ENCODE data around the gene ZNF30. TPM values are rescaled to one million over a fixed set of nuclear protein-coding genes. Genes with fewer than 3 reads are reported as not detected.
A peak's percentile ranks its signal among the peaks of the same experiment; 100 is the strongest.
"Not testable (repeated sequence)": the region's sequence is repeated elsewhere in the genome, so short reads cannot be mapped to it uniquely, and the experiment has no call there.

Gene ZNF30
- total and polyA plus RNA-seq, 2 experiments from 2014 or later, result 2.2 TPM

GRCh38 chr19:34969721-34970120 lies 43.0 kb downstream of the ZNF30 start:
- in situ Hi-C loops (cut with MboI), result no loop called here
- H3K27ac ChIP-seq, result no peak overlapping the region
- no peaks in the 10 kb centered on the region for H3K27me3 ChIP-seq (replicated peaks; ENCODE audit: insufficient read depth)
- no peak overlapping the region for H3K9ac ChIP-seq
- H3F3A ChIP-seq (ENCODE audit: insufficient read depth), result no peaks in the 10 kb centered on the region
- WGBS, 2 experiments (ENCODE audit: low coverage in 1 of 2, low lambda C conversion rate in 2 of 2, missing lambda C conversion rate in 2 of 2), result 61 to 72% methylated on average over 6 of the region's 6 CpGs
- no peak overlapping the region for H3K4me3 ChIP-seq
- no peak for DNase-seq
- no peaks in the 10 kb centered on the region for H3K79me2 ChIP-seq (ENCODE audit: insufficient read depth)
- TF ChIP-seq EZH2 (IDR thresholded peaks at IDR 0.05; ENCODE audit: insufficient read depth, poor library complexity, severe bottlenecking), result no peak
- no peak for TF ChIP-seq EZH2phosphoT487 (IDR thresholded peaks at IDR 0.05; ENCODE audit: insufficient read depth, low read depth)
- H4K20me1 ChIP-seq (ENCODE audit: insufficient read depth), result no peaks in the 10 kb centered on the region
- no peaks in the 10 kb centered on the region for H3K36me3 ChIP-seq (ENCODE audit: low read depth)
- H3K4me1 ChIP-seq (ENCODE audit: insufficient read depth), result no peaks in the 10 kb centered on the region
- H3K9me3 ChIP-seq (ENCODE audit: low read depth), result no peaks in the 10 kb centered on the region
- no peaks in the 10 kb centered on the region for H3K9me2 ChIP-seq (ENCODE audit: insufficient read depth)
- H3K4me2 ChIP-seq (ENCODE audit: unreplicated experiment), result no peak overlapping the region
- H2AFZ ChIP-seq, result no peak overlapping the region

- H3K4me1 ChIP-seq (ENCODE audit: insufficient read depth); H3K9me3 ChIP-seq (ENCODE audit: low read depth); H3K36me3 ChIP-seq (ENCODE audit: low read depth); H3K79me2 ChIP-seq (ENCODE audit: insufficient read depth); H3K27ac ChIP-seq; H3K9me2 ChIP-seq (ENCODE audit: insufficient read depth); H4K20me1 ChIP-seq (ENCODE audit: insufficient read depth); in situ Hi-C loops (cut with MboI); H2AFZ ChIP-seq; H3K4me2 ChIP-seq (ENCODE audit: unreplicated experiment); H3F3A ChIP-seq (ENCODE audit: insufficient read depth); H3K27me3 ChIP-seq (replicated peaks; ENCODE audit: insufficient read depth); H3K4me3 ChIP-seq; DNase-seq; H3K9ac ChIP-seq: not testable (repeated sequence)
- 58 to 65% methylated on average over 12 of the region's 12 CpGs for WGBS, 2 experiments (ENCODE audit: low coverage in 1 of 2, low lambda C conversion rate in 2 of 2, missing lambda C conversion rate in 2 of 2)
Measured at GRCh38 chr19:34970185-34970780, 43.6 kb downstream of the ZNF30 start.

DNA sequence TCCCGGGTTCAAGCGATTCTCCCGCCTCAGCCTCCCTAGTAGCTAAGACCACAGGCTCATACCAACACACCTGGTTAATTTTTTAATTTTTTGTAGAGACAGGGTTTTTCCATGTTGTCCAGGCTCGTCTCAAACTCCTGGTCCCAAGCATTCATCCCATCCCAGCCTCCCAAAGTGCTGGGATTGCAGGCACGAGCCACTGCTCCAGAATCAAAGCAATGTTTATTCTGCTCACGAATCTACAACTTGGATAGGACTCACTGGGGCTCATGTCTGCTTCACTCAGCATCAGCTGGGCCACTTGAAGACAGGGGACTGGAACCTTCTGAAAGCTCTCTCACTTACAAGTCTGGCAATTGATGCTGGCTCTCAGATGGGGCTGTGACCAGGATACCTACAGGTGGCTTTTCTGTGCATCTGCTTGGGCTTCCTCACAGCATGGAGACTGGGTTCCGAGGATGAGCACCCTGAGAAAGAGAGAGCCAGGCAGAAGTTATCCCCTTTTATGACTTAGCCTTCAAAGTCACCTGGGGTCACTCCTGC lies 45.5 kb downstream of the ZNF30 start:
- Histone ChIP-seq H3K4me2 (ENCODE audit: unreplicated experiment) (no peak overlapping the region), H3K4me1 (ENCODE audit: insufficient read depth) (no peaks in the 10 kb centered on the region), H3K79me2 (ENCODE audit: insufficient read depth) (no peaks in the 10 kb centered on the region), H3K27ac (no peak overlapping the region), H3K27me3 (replicated peaks; ENCODE audit: insufficient read depth) (no peaks in the 10 kb centered on the region), H4K20me1 (ENCODE audit: insufficient read depth) (no peaks in the 10 kb centered on the region), H3K9me2 (ENCODE audit: insufficient read depth) (no peaks in the 10 kb centered on the region), H3F3A (ENCODE audit: insufficient read depth) (no peaks in the 10 kb centered on the region), H2AFZ (no peak overlapping the region), H3K9ac (no peak overlapping the region), H3K4me3 (no peak overlapping the region), H3K36me3 (ENCODE audit: low read depth) (no peaks in the 10 kb centered on the region), H3K9me3 (ENCODE audit: low read depth) (no peaks in the 10 kb centered on the region)
- in situ Hi-C loops (cut with MboI), result no loop called here
- TF ChIP-seq EZH2 (IDR thresholded peaks at IDR 0.05; ENCODE audit: insufficient read depth, poor library complexity, severe bottlenecking) (no peak), EZH2phosphoT487 (IDR thresholded peaks at IDR 0.05; ENCODE audit: insufficient read depth, low read depth) (no peak)
- 57 to 59% methylated on average over 7 of the region's 7 CpGs for WGBS, 2 experiments (ENCODE audit: low coverage in 1 of 2, low lambda C conversion rate in 2 of 2, missing lambda C conversion rate in 2 of 2)
- DNase-seq, result no peak

DNA sequence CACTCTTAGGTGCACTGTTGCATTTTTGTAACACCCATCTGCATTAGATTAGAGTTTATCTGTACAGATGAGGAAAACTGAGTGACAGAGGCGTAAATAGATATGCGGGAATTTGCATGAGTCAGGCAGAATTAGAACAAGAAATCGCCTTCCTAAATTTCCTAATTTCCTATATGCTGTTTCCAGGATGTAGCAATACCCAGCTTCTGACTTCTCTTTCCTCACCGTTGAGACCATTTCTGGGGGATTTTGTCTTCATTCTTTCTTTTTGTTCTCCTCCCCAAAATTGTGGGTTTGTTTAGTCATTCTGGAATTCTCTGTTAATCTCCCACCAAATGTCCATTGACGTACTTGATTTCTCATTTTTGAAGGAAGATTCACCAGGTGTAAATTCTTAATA lies 47.9 kb downstream of the ZNF30 start:
- no peaks in the 10 kb centered on the region for H4K20me1 ChIP-seq (ENCODE audit: insufficient read depth)
- no peak overlapping the region for H3K27ac ChIP-seq
- H3K36me3 ChIP-seq (ENCODE audit: low read depth), result no peaks in the 10 kb centered on the region
- H3K79me2 ChIP-seq (ENCODE audit: insufficient read depth), result no peaks in the 10 kb centered on the region
- no peak overlapping the region for H3K4me3 ChIP-seq
- DNase-seq, result peak; percentile 26
- no peaks in the 10 kb centered on the region for H3K9me2 ChIP-seq (ENCODE audit: insufficient read depth)
- in situ Hi-C loops (cut with MboI), result no loop called here
- H3K4me1 ChIP-seq (ENCODE audit: insufficient read depth), result no peaks in the 10 kb centered on the region
- no peaks in the 10 kb centered on the region for H3F3A ChIP-seq (ENCODE audit: insufficient read depth)
- WGBS, 2 experiments (ENCODE audit: low coverage in 1 of 2, low lambda C conversion rate in 2 of 2, missing lambda C conversion rate in 2 of 2), result 21 to 26% methylated on average over 5 of the region's 5 CpGs
- H3K9ac ChIP-seq, result no peak overlapping the region
- H2AFZ ChIP-seq, result no peak overlapping the region
- no peak overlapping the region for H3K4me2 ChIP-seq (ENCODE audit: unreplicated experiment)
- no peaks in the 10 kb centered on the region for H3K9me3 ChIP-seq (ENCODE audit: low read depth)
- H3K27me3 ChIP-seq (replicated peaks; ENCODE audit: insufficient read depth), result no peaks in the 10 kb centered on the region
- TF ChIP-seq EZH2phosphoT487 (IDR thresholded peaks at IDR 0.05; ENCODE audit: insufficient read depth, low read depth) (no peak), EZH2 (IDR thresholded peaks at IDR 0.05; ENCODE audit: insufficient read depth, poor library complexity, severe bottlenecking) (no peak)

- no peaks in the 10 kb centered on the region for H3F3A ChIP-seq (ENCODE audit: insufficient read depth)
- H3K9me2 ChIP-seq (ENCODE audit: insufficient read depth), result no peaks in the 10 kb centered on the region
- H3K9me3 ChIP-seq (ENCODE audit: low read depth), result no peaks in the 10 kb centered on the region
- no peak overlapping the region for H3K4me3 ChIP-seq
- no peak overlapping the region for H3K4me2 ChIP-seq (ENCODE audit: unreplicated experiment)
- no peaks in the 10 kb centered on the region for H4K20me1 ChIP-seq (ENCODE audit: insufficient read depth)
- no peak for DNase-seq
- no peak for TF ChIP-seq EZH2 (IDR thresholded peaks at IDR 0.05; ENCODE audit: insufficient read depth, poor library complexity, severe bottlenecking)
- no peak for TF ChIP-seq EZH2phosphoT487 (IDR thresholded peaks at IDR 0.05; ENCODE audit: insufficient read depth, low read depth)
- in situ Hi-C loops (cut with MboI), result no loop called here
- no peaks in the 10 kb centered on the region for H3K79me2 ChIP-seq (ENCODE audit: insufficient read depth)
- no peaks in the 10 kb centered on the region for H3K36me3 ChIP-seq (ENCODE audit: low read depth)
- H3K9ac ChIP-seq, result no peak overlapping the region
- WGBS, 2 experiments (ENCODE audit: low coverage in 1 of 2, low lambda C conversion rate in 2 of 2, missing lambda C conversion rate in 2 of 2), result 43 to 53% methylated on average over 5 of the region's 5 CpGs
- no peak overlapping the region for H2AFZ ChIP-seq
- H3K27ac ChIP-seq, result no peak overlapping the region
- H3K4me1 ChIP-seq (ENCODE audit: insufficient read depth), result no peaks in the 10 kb centered on the region
- H3K27me3 ChIP-seq (replicated peaks; ENCODE audit: insufficient read depth), result no peaks in the 10 kb centered on the region
Measured at GRCh38 chr19:34975056-34975455, 48.4 kb downstream of the ZNF30 start.

Data from GM23248 (cell line).